SJSA1 (cell line): ENCODE results near the gene ESAM. TPM values are rescaled to one million over a fixed set of nuclear protein-coding genes. Genes with fewer than 3 reads are reported as not detected.

Experiments
- DNase-seq, 2 experiments: peaks; one replicate each; pipeline ENCODE4 v3.0.0-alpha.2; 2015 to 2020; ENCODE audit warnings: low spot score in 2 of 2, low read depth in 1 of 2
- H3K27ac ChIP-seq: fragments of 250-450 bp; sonication (Bioruptor Pico); 2 replicates; pipeline ENCODE4 v1.5.1; 2020; ENCODE audit warnings: mild to moderate bottlenecking, moderate library complexity
- H3K27me3 ChIP-seq: fragments of 250-450 bp; sonication (Bioruptor Pico); replicated peaks from 2 replicates; pipeline ENCODE4 v1.5.1; 2020; ENCODE audit warnings: mild to moderate bottlenecking, moderate library complexity
- H3K36me3 ChIP-seq: fragments of 250-450 bp; sonication (Bioruptor Pico); 2 replicates; pipeline ENCODE4 v1.5.1; 2020; ENCODE audit warnings: mild to moderate bottlenecking
- H3K4me1 ChIP-seq: fragments of 250-450 bp; sonication (Bioruptor Pico); replicated peaks from 2 replicates; pipeline ENCODE4 v1.6.1; 2021; ENCODE audit warnings: mild to moderate bottlenecking
- H3K4me3 ChIP-seq: fragments of 250-450 bp; sonication (Bioruptor Pico); 2 replicates; pipeline ENCODE4 v1.5.1; 2020; ENCODE audit warnings: mild to moderate bottlenecking
- H3K9me3 ChIP-seq: fragments of 250-450 bp; sonication (Bioruptor Pico); replicated peaks from 2 replicates; pipeline ENCODE4 v1.5.1; 2020; ENCODE audit warnings: mild to moderate bottlenecking
- total RNA-seq: library from RNA; depleted of rRNA; stranded (reverse); fragments of >200 nt; shearing (Covaris generic); gene quantifications from 2 replicates; pipeline ENCODE4 v1.2.3, GENCODE V29; 2014

The ESAM gene
- total RNA-seq, 1 experiment from 2014 or later: 0.18 TPM

GRCh38 chr11:124754309-124754708 lies 7.8 kb downstream of the ESAM start:
- no peak overlapping the region for H3K4me3 ChIP-seq
- H3K4me1 ChIP-seq: peaks cover 12% of the 10 kb centered on the region; the same call in 1 of the 2 replicates
- no peak for DNase-seq
- no peak overlapping the region for H3K27ac ChIP-seq
- H3K36me3 ChIP-seq: no peaks in the 10 kb centered on the region
- H3K9me3 ChIP-seq: no peaks in the 10 kb centered on the region
- no peaks in the 10 kb centered on the region for H3K27me3 ChIP-seq

GRCh38 chr11:124753624-124754023 lies 8.5 kb downstream of the ESAM start:
- Histone ChIP-seq H3K4me1 (peaks cover 16% of the 10 kb centered on the region), H3K27ac (no peak overlapping the region), H3K9me3 (no peaks in the 10 kb centered on the region), H3K36me3 (no peaks in the 10 kb centered on the region), H3K27me3 (no peaks in the 10 kb centered on the region), H3K4me3 (no peak overlapping the region)
- no peak for DNase-seq

DNA sequence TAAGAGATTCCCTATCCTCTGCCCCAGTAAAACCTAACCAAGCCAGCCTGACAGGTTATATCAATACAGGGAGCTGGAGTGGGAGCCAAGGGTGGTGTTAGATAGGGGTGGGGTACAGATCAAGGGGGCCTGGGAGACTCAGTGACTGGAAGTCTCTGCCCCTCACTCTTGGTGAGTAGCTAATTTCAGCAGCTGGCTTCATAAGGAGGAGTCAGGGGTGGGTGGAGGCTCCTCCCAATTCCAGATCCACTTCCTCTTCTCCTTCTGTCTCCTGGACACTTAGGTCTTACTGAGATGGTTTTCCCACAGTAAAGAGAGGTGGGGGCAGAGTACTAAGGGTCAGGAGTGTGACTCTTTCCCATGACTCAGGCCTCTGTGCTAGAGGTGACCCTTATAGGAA lies 8.9 kb downstream of the ESAM start:
- Histone ChIP-seq H3K4me1 (peaks cover 16% of the 10 kb centered on the region), H3K27ac (no peak overlapping the region), H3K9me3 (no peaks in the 10 kb centered on the region), H3K4me3 (no peak overlapping the region), H3K27me3 (no peaks in the 10 kb centered on the region), H3K36me3 (no peaks in the 10 kb centered on the region)
- no peak for DNase-seq

GRCh38 chr11:124752471-124753102 lies 9.5 kb downstream of the ESAM start:
- no peaks in the 10 kb centered on the region for H3K36me3 ChIP-seq
- peaks cover 18% of the 10 kb centered on the region for H3K4me1 ChIP-seq
- no peak overlapping the region for H3K4me3 ChIP-seq
- no peaks in the 10 kb centered on the region for H3K9me3 ChIP-seq
- no peaks in the 10 kb centered on the region for H3K27me3 ChIP-seq
- no peak for DNase-seq
- no peak overlapping the region for H3K27ac ChIP-seq

DNA sequence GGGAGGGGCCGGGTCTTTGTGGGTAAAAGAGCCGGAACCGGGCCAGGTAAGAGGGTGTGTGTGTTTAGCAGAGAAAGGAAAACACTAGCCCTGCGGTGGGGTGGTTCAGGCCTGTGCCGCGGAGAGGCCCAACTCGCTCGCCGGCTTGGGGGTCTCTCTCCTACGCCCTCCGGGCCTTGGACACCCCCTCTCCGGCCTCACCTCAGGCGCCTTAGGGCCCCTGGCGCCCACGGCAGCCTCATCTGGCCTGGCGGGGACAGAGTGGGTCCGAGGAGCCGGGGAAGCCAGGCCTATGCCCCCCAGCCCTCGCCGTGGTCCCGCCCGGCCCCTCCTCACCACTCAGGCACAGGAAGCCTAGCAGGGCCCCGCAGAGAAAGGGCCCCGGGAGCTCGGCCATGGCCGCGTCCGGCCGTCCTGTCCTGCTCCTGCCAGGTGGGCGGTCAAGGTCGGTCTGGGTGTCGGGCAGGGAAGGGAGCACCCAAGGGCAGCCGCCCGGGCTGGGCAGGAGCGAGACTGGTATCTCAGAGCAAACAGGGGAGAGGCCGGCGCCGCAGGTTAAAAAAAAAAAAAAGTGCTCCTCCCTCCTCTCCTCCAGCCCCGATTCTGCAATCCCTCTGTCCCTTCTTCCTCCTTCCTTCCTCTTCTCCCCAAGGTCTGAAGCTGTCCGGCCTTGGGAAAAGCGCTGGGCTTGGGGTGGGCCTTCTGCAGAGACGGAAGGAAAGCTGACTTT lies 10.2 kb downstream of the ESAM start, which contains the start of gene VSIG2:
Gene VSIG2 (minus strand): TSS at position 515 of the 730 bp plus-strand sequence. CDS start 118 bp downstream, at position 397.
- Histone ChIP-seq H3K36me3 (no peaks in the 10 kb centered on the region), H3K9me3 (no peaks in the 10 kb centered on the region), H3K4me1 (peaks cover 24% of the 10 kb centered on the region), H3K4me3 (no peak within 1 kb of the TSS), H3K27ac (no peak within 1 kb of the TSS), H3K27me3 (no peaks in the 10 kb centered on the region)
- no peak for DNase-seq

GRCh38 chr11:124751391-124751740 lies 10.7 kb downstream of the ESAM start:
- no peaks in the 10 kb centered on the region for H3K36me3 ChIP-seq
- no peak overlapping the region for H3K4me3 ChIP-seq
- DNase-seq: no peak
- H3K9me3 ChIP-seq: no peaks in the 10 kb centered on the region
- H3K27me3 ChIP-seq: no peaks in the 10 kb centered on the region
- peaks cover 28% of the 10 kb centered on the region for H3K4me1 ChIP-seq
- no peak overlapping the region for H3K27ac ChIP-seq

DNA sequence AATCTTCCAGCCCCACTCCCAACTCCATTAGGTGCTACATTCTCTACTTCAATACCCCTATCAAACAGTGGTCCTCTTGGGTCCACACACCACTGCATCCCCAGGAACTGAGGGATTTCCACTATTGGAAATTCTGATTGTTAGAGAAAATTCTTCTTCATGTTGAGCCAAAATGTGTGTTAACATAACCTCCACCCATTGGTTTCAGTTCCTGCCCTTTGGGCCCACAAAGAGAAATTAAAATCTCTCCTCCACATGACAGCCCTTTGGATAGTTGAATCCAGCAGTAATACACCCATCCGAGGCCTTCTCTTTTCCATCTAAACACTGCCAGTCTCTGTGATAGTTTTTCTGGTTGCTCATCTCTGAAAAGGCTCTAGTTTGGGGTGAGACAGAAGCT lies 12.2 kb downstream of the ESAM start:
- no peak overlapping the region for H3K27ac ChIP-seq
- DNase-seq: no peak
- no peak overlapping the region for H3K4me3 ChIP-seq
- no peaks in the 10 kb centered on the region for H3K9me3 ChIP-seq
- H3K4me1 ChIP-seq: peaks cover 28% of the 10 kb centered on the region
- H3K36me3 ChIP-seq: no peaks in the 10 kb centered on the region
- H3K27me3 ChIP-seq: no peaks in the 10 kb centered on the region

DNA sequence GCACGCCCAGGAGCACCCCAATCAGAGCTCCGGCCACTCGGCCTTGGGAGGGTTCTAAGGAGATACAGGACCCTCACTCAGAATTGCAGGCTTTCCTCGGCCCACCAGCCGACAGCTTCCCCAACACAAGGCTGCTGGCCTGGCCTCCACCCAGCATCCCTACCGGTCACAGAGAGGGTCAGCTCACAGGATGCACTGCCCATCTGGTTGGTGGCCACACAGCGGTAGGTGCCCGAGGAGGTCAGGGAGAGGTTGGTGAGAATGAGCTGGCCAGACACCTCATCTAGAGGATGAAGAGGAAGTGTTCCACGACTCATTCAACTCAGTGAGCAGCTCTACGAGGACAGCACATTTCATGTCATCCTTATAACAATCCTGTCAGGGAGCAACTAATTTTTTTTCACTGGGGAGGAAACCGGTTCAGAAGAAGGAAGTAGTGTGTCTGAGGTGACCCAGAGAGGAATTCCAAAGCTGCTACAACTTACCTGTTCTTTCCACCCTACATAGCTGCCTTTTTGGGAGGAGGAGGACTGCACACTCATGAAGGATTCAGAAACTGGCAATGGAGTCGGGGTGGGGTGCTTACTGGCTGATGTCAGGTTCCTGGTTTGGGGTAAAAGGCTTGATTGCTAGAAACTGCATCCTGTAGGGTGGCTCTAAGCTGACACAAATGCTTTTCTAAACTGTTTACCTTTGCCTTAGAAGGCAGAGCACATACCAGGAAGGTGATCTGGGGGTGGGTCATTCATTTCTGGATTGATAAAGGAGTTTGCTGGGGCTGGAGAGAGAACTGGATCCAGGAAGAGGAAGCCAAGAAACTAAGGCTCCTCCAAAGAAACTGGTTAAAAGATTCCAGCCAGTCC lies 13.4 kb downstream of the ESAM start:
- H3K27me3 ChIP-seq: no peaks in the 10 kb centered on the region
- no peak for DNase-seq
- H3K4me3 ChIP-seq: no peak overlapping the region
- H3K4me1 ChIP-seq: peaks cover 23% of the 10 kb centered on the region
- H3K9me3 ChIP-seq: no peaks in the 10 kb centered on the region
- H3K36me3 ChIP-seq: no peaks in the 10 kb centered on the region
- H3K27ac ChIP-seq: no peak overlapping the region

GRCh38 chr11:124748100-124748418 lies 14.0 kb downstream of the ESAM start:
- no peaks in the 10 kb centered on the region for H3K9me3 ChIP-seq
- H3K36me3 ChIP-seq: no peaks in the 10 kb centered on the region
- peaks cover 23% of the 10 kb centered on the region for H3K4me1 ChIP-seq
- H3K27me3 ChIP-seq: no peaks in the 10 kb centered on the region
- no peak overlapping the region for H3K4me3 ChIP-seq
- H3K27ac ChIP-seq: no peak overlapping the region
- no peak for DNase-seq

DNA sequence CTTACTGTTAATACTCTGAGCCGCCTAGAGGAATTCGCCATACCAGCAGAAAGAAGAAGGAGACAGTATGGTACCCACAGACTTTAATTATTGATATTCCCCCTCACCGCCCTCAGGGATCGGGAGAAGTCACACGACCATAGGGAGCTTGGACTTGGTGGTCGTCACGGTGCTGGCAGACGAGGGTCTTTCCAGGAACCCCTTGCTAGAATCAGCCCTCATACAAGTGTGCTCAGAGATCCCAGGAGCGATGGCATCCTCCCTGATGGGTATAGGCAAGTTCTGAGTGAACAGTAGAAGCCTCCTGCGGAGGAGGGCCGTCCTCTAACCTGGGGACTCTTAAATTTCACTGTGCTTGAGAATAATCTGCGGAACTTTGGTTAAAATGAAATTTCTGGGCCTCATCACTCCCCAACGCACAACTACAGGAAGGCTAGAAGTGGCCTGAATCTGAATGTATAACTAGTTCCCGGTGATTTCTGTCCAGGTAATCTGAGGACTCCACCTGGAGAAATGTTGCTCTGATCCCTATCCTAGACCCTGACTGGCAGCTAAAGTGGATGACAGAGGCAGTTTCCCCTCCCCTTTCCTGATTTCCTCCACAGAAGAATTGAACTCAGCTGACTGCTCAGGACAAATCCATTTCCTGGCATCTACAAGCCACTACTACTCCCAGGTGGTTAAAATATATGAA lies 14.5 kb downstream of the ESAM start:
- no peak overlapping the region for H3K4me3 ChIP-seq
- no peak overlapping the region for H3K27ac ChIP-seq
- no peaks in the 10 kb centered on the region for H3K27me3 ChIP-seq

GRCh38 chr11:124746621-124747243 lies 15.4 kb downstream of the ESAM start:
- Histone ChIP-seq H3K4me1 (peaks cover 23% of the 10 kb centered on the region), H3K27me3 (no peaks in the 10 kb centered on the region), H3K9me3 (no peaks in the 10 kb centered on the region), H3K4me3 (peak overlapping the region; percentile 25), H3K36me3 (no peaks in the 10 kb centered on the region), H3K27ac (no peak overlapping the region)
- peak; percentile 26 to 68 for DNase-seq

More for the DNA sequence above, 14.5 kb downstream of the ESAM start:
- Histone ChIP-seq H3K36me3 (no peaks in the 10 kb centered on the region), H3K4me1 (peaks cover 23% of the 10 kb centered on the region), H3K9me3 (no peaks in the 10 kb centered on the region)
- no peak for DNase-seq

DNA sequence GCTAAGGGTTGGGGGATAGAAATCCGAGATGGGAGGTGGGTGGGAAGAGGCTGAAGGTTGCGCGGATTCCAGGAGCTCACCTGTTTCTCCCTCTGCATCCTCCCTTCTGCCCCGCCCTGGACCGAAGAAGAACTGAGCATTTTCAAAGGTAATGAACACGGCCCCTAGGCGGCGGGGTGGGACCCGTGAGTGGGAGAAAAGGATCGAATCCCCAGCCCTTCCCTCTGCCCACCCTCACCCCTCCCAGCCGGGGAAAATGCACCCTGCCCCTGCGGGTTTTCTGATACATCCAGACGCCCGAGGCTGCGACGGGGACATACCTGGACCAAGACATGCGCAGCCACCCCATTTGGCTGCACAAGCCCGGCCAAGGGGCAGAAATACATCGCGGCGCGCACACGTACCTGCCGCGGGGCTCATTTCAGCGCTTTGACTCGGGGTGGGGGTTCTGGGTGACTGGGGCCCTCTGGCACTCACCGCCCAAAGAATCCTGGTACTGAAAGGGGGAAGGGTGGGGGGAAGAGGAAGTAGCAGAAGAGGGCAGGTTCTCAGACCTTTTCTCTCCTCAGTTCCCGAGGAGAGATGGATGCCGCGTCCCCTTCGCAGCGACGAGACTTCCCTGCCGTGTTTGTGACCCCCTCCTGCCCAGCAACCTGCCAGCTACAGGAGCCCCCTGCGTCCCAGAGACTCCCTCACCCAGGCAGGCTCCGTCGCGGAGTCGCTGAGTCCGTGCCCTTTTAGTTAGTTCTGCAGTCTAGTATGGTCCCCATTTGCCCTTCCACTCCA lies 16.1 kb downstream of the ESAM start:
- DNase-seq: no peak
- H3K9me3 ChIP-seq: no peaks in the 10 kb centered on the region
- no peaks in the 10 kb centered on the region for H3K36me3 ChIP-seq
- H3K27me3 ChIP-seq: no peaks in the 10 kb centered on the region
- H3K4me1 ChIP-seq: peaks cover 23% of the 10 kb centered on the region
- H3K27ac ChIP-seq: no peak overlapping the region
- no peak overlapping the region for H3K4me3 ChIP-seq
